Purkinje cell (primary cell): ENCODE measurements around the gene OR8B2. TPM values are rescaled to one million over a fixed set of nuclear protein-coding genes. Genes with fewer than 3 reads are reported as not detected.

Experiments used
- polyA plus RNA-seq: library from polyadenylated mRNA; unstranded; fragments of >200 nt; fragmentation: Nextera tagmentation; gene quantifications from 2 replicates; pipeline ENCODE4 v1.2.1, GENCODE V29; 2014

Gene OR8B2, protein sequence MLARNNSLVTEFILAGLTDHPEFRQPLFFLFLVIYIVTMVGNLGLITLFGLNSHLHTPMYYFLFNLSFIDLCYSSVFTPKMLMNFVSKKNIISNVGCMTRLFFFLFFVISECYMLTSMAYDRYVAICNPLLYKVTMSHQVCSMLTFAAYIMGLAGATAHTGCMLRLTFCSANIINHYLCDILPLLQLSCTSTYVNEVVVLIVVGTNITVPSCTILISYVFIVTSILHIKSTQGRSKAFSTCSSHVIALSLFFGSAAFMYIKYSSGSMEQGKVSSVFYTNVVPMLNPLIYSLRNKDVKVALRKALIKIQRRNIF
- not detected in 2 replicates for polyA plus RNA-seq

DNA sequence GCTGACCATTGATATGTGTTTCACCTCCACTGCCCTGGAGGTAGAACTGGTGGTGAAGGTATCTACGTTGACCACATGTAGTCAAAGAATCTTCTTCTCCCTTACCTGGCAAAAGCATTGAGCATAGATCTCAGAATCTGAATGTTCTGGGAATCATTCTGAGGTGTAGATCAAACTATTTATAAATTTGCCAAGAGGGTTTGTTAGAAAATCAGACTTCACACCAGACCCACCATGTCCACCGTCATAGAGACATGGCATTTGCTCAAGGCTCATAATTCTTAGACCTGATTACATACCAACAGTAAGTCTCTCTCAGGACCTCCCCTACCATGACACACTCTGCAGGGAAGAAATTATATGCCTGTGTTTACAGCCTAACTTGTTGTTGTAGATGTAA is at the start of gene OR8B2:
OR8B2 (minus strand) TSS at position 101 of the 400 bp plus-strand sequence. CDS start 1,156 bp downstream, outside the sequence.

GRCh38 chr11:124424384-124424921 is 40.2 kb upstream of the OR8B2 start, which contains the start of gene OR8B4:
Gene OR8B4, minus strand, starts transcription at chr11:124424871. Its CDS starts 0 bp downstream, at chr11:124424871.

GRCh38 chr11:124398924-124399323 is 14.6 kb upstream of the OR8B2 start, which contains the start of gene OR8B3:
Gene OR8B3, minus strand, starts transcription at chr11:124399024. Its CDS starts 1,673 bp downstream, at chr11:124397351.

Other genes with a start within 250 kb of the OR8B2 start
- gene OR10D3, start 201.2 kb downstream of the OR8B2 start, polyA plus RNA-seq, result not detected in 2 replicates
- gene OR8G1, start 143.4 kb downstream of the OR8B2 start, polyA plus RNA-seq, result not detected in 2 replicates
- not detected in 2 replicates for gene OR8G5, start 128.1 kb downstream of the OR8B2 start, polyA plus RNA-seq
- not detected in 2 replicates for gene OR8D1, start 70.5 kb downstream of the OR8B2 start, polyA plus RNA-seq
- not detected in 2 replicates for gene OR8D2, start 64.3 kb downstream of the OR8B2 start, polyA plus RNA-seq
- gene OR8B3, start 14.5 kb upstream of the OR8B2 start, polyA plus RNA-seq, result not detected in 2 replicates
- gene OR8B4, start 40.4 kb upstream of the OR8B2 start, polyA plus RNA-seq, result not detected in 2 replicates
- 0.35 and 0.56 TPM in 2 replicates for gene OR8B8, start 61.2 kb upstream of the OR8B2 start, polyA plus RNA-seq
- gene OR8B12, start 159.2 kb upstream of the OR8B2 start, polyA plus RNA-seq, result not detected in 2 replicates
- not detected in 2 replicates for gene OR8A1, start 185.5 kb upstream of the OR8B2 start, polyA plus RNA-seq
- gene PANX3, start 226.9 kb upstream of the OR8B2 start, polyA plus RNA-seq, result not detected in 2 replicates
- 14.2 and 20.6 TPM in 2 replicates for gene TBRG1, start 238.4 kb upstream of the OR8B2 start, polyA plus RNA-seq